GM12874 (cell line): ENCODE results near the gene TREX2.

Experiments used
- TF ChIP-seq, protein P1 (sequence below): IDR thresholded peaks from 2 replicates; pipeline ENCODE4 v1.5.1; 2011; ENCODE audit warnings: low read depth, mild to moderate bottlenecking, control low read depth, low read length, moderate library complexity; ENCODE audit not compliant: insufficient read depth

Gene TREX2

DNA sequence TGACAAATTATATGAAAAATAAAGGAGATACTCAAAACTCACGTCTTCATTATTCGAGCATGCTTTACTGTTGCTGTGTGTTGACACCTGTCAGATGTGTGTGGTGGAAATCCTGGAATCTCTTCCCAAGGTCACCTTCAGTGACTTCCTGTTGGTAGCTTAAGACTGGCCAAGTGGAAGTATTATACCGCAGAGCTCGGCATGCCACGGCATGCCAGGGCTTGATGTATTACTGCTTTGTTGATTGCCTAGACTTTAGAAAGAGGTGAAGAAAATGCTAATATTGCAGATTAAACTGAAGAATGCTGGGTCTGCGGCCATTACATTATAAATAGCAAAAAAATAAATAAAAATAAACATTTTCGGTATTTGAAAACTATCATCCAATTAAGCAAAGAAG is 4.6 kb downstream of the TREX2 start:
- TF ChIP-seq, protein P1, sequence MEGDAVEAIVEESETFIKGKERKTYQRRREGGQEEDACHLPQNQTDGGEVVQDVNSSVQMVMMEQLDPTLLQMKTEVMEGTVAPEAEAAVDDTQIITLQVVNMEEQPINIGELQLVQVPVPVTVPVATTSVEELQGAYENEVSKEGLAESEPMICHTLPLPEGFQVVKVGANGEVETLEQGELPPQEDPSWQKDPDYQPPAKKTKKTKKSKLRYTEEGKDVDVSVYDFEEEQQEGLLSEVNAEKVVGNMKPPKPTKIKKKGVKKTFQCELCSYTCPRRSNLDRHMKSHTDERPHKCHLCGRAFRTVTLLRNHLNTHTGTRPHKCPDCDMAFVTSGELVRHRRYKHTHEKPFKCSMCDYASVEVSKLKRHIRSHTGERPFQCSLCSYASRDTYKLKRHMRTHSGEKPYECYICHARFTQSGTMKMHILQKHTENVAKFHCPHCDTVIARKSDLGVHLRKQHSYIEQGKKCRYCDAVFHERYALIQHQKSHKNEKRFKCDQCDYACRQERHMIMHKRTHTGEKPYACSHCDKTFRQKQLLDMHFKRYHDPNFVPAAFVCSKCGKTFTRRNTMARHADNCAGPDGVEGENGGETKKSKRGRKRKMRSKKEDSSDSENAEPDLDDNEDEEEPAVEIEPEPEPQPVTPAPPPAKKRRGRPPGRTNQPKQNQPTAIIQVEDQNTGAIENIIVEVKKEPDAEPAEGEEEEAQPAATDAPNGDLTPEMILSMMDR: no peak

DNA sequence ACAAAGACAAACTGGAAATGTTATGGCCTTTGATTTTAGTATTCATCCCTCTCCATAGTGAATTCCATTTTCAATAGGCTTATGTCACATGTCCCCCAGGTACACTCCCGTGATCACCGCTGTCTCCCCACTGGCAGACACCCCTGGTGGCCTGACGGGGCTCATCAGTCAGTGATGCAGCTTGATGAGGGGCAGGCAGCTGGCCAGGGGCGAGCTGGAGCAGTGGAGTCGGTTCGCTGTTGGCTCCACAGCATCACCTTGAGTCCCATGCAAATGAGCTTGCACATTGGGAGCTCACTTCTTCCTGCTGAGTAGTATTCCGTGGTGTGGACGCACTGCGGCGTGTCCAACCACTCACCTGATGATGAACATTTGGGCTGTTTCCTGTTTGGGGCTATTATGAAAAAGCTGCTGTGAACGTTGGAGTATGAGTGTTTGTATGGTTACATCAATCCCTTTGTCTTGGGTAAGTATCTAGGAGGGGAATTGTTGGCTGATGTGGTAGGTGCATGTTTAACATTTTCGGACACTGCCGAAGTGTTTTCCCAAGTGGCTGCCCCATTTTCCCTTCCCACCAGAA is 5.2 kb downstream of the TREX2 start:
- TF ChIP-seq, protein P1: no peak

DNA sequence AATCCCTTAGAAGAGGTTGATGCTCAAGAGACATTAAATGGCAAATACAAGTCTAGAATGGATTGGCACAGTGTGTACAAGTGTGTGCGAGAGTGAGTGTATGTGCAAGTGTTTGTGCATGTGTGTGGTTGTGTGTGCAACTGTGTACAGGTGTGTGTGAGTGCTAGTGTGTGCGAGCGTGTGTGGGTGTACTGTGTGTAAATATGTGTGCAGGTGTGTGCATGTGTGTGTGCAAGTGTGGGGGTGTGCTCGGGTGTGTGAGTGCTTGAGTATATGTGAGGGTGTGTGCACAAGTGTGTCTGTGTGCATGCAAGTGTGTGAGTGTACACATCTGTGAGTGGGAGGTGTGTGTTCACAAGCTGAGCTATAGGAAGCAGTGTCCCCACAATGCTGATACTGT is 5.9 kb downstream of the TREX2 start:
- TF ChIP-seq, protein P1: no peak

DNA sequence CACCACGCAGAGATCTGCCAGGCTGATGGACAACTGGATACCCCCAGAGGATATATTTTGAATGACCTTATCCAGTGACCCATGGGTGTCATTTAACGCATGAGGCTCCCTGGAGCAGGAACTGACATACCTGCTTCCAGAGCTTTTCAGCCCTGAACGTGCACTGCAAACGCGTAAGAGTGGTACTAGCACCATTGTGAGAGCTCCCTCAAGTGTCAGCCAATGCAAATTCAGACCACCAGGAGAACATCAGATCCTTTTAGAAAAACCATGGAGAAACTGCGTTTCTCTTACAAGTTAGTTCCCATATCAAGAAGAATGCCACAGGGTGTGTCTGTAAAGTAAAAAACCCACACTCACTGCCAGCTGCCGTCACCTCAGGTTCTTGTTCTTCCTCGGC is 7.3 kb downstream of the TREX2 start:
- TF ChIP-seq, protein P1: no peak

DNA sequence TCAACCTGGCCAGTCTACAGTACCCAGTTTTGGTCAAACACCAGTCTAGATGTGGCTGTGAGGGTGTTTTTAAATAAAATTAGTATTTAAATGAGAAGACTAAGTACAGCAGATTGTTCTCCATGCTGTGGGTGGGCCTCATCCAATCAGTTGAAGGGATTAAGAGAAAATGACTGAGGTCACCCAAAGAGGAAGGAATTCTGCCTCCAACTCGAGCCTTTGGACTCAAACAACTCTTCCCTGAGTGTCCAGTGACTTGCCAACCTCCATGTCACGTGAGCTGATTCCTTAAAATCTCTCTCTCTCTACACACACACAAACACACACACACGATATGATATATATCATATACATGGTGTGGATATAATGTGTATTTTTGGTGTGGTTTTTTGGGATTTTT is 10.0 kb downstream of the TREX2 start:
- TF ChIP-seq, protein P1: no peak

DNA sequence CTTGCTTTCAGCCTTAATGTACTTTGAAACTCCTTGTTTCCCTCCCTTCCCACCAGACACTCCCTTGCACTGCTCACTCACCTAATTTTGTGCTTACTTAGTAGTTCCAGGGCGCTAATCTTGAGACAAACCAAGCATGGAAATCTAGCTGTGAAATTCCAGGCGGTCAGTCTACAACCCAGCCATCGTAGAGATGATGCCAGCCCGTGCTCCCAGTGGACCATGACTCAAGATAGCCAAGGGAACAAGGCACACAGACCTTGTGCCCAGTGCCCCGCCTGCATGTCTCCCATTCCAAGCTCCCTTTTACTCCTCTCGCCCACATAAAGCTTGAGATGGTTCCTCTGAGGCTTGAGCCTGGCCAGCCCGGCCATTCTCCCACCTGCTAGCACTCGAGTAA is 11.1 kb downstream of the TREX2 start:
- TF ChIP-seq, protein P1: no peak

DNA sequence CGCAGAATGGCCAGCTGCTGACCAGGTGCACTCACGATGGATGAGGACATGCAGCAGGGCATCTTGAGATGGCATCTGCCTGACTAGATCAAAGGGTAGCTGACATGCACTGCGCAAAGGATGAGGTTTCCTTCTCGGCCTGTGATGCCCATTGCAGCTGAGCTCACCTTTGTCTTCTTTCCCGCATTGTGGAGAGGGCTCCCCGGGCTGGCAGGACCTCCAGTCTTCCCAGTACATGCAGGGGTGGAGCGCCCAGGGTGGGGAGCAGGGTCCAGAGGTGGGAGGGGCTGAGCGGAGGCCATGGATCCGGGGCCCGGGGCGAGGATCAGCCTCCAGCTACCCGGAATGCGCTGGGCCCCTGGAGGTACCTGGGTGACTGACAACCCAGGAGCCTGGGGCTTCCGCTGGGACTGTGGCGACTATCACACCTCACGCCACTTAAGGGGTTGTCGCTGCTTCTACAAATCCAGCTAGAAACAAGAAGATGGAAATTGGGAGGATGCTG is 12.0 kb downstream of the TREX2 start:
- TF ChIP-seq, protein P1: no peak
